ENCODE results near the gene PTPRN2.

GRCh38 chr7:158239290-158239981 is 348.2 kb downstream of the PTPRN2 start:
- no peak for TF ChIP-seq CTCF (IDR thresholded peaks at IDR 0.05; ENCODE audit: extremely low read depth in 1 of 2, insufficient read depth in 1 of 2, low read depth in 1 of 2, low read length in 2 of 2)
- TF ChIP-seq EZH2 (IDR thresholded peaks at IDR 0.05; ENCODE audit: borderline replicate concordance, low read depth, low read length, severe bottlenecking): no peak
- TF ChIP-seq MAX (IDR thresholded peaks at IDR 0.05; ENCODE audit: insufficient read depth, insufficient read length): no peak
- no peak for TF ChIP-seq POLR2AphosphoS5 (IDR thresholded peaks at IDR 0.05; ENCODE audit: insufficient read depth, low read depth, low read length)
- no peak for TF ChIP-seq POLR2A (IDR thresholded peaks at IDR 0.05; ENCODE audit: low read depth, low read length)
- TF ChIP-seq MYC (IDR thresholded peaks at IDR 0.05; ENCODE audit: low read depth, low read length): no peak
- no peak for TF ChIP-seq JUN (IDR thresholded peaks at IDR 0.05; ENCODE audit: borderline replicate concordance, insufficient read depth, insufficient read length, low read depth)

Data from endothelial cell of umbilical vein (primary cell).